Gastroesophageal sphincter (tissue), 4 donors: ENCODE results near the gene MARK2. TPM values are rescaled to one million over a fixed set of nuclear protein-coding genes. Genes with fewer than 3 reads are reported as not detected.

ENCODE experiments used
- ATAC-seq: fragments of 150-250 bp; one replicate; pipeline ENCODE4 v1.9.1; 2016; ENCODE audit warnings: mild to moderate bottlenecking, moderate library complexity
- H3K27ac ChIP-seq, 4 donors: fragments of 200-600 bp; sonication (generic) in 3 of 4; 1 replicate in 3 of 4; 2 replicates in 1 of 4; pipeline ENCODE4 v1.5.1; 2016 to 2019
- H3K27me3 ChIP-seq: fragments of 200-600 bp; sonication (generic); one replicate; pipeline ENCODE4 v1.5.1; 2019
- H3K36me3 ChIP-seq, 2 donors: fragments of 200-600 bp; sonication (generic); one replicate each; pipeline ENCODE4 v1.5.1; 2019; ENCODE audit warnings: control low read depth in 1 of 2
- H3K4me1 ChIP-seq, 3 donors: fragments of 200-600 bp; sonication (generic); 1 replicate in 2 of 3; 2 replicates in 1 of 3; pipeline ENCODE4 v1.5.1; 2016 to 2019; ENCODE audit warnings: control low read depth in 2 of 3
- H3K4me3 ChIP-seq, 2 donors: fragments of 200-600 bp; sonication (generic); one replicate each; pipeline ENCODE4 v1.5.1; 2019; ENCODE audit warnings: mild to moderate bottlenecking in 1 of 2, moderate library complexity in 1 of 2
- H3K9me3 ChIP-seq, 3 donors: fragments of 200-600 bp; sonication (generic); one replicate each; pipeline ENCODE4 v1.5.1; 2017 to 2019; ENCODE audit warnings: control low read depth in 2 of 3
- EP300 ChIP-seq: sonication (generic); formaldehyde crosslinking; IDR thresholded peaks from one replicate; pipeline ENCODE4 v1.6.1; 2017; ENCODE audit warnings: antibody characterized with exemption, mild to moderate bottlenecking
- POLR2A ChIP-seq, 2 donors: fragments of 450-650 bp; IDR thresholded peaks; one replicate each; pipeline ENCODE4 v1.6.1; 2017; ENCODE audit warnings: antibody characterized with exemption in 2 of 2, mild to moderate bottlenecking in 2 of 2, moderate library complexity in 1 of 2
- POLR2AphosphoS5 ChIP-seq: sonication (generic); formaldehyde crosslinking; IDR thresholded peaks from one replicate; pipeline ENCODE4 v1.6.1; 2017; ENCODE audit warnings: antibody characterized with exemption
- WGBS, 2 donors: methylation state at CpG; one replicate each; pipeline ENCODE4 v1.1.5; 2018; ENCODE audit warnings: low coverage in 1 of 2; 5-methylcytosine and 5-hydroxymethylcytosine counted together
- total RNA-seq, 4 donors: library from RNA; depleted of rRNA; stranded (reverse); fragments of >200 nt; gene quantifications; one replicate each; pipeline ENCODE4 v1.1.0, GENCODE V29; 2016
- TF ChIP-seq, protein P1 (sequence below), 4 experiments: fragments of 200-600 bp in 2 of 4; fragments of 450-650 bp in 2 of 4; sonication (generic) in 1 of 4; IDR thresholded peaks; one replicate each; pipeline ENCODE4 v1.5.1; 2017 to 2019; ENCODE audit warnings: antibody characterized with exemption in 4 of 4, mild to moderate bottlenecking in 2 of 4, moderate library complexity in 2 of 4

The MARK2 gene
- total RNA-seq, 4 donors from 2014 or later = 17.4 to 42.5 (median 23.8) TPM

DNA sequence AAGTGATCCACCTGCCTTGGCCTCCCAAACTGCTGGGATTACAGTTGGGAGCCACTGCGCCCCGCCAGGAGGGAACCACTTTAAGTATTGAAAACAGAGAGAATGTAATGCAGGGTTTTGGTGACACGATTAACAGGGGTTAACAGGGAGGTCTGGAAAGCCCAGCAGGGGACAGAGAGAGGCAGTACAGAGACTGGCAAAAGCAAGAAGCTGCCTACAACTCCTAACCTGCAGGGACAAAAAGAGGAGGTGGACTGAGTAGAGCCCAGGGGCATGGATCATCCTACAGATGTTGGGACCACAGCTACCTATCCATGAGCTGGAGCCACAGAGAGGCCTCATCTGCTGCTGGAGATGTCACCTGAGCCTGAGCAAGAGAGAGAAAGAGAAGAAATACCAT lies 27.4 kb upstream of the MARK2 start:
- ATAC-seq = no peak
- no peak overlapping the region for H3K4me3 ChIP-seq
- H3K4me1 ChIP-seq = peaks cover 0 to 38% (median 18%) of the 10 kb centered on the region in 3 donors
- H3K9me3 ChIP-seq = no peaks in the 10 kb centered on the region
- no peak overlapping the region for H3K27ac ChIP-seq
- H3K27me3 ChIP-seq = no peaks in the 10 kb centered on the region
- WGBS, 2 donors = 73% methylated on average over 3 of the region's 3 CpGs; no CpG with 5 or more reads in 1 of the 2 donors
- H3K36me3 ChIP-seq = peaks cover 0 to 8% of the 10 kb centered on the region in 2 donors
- TF ChIP-seq POLR2AphosphoS5 (no peak), EP300 (no peak)
- TF ChIP-seq, protein P1, sequence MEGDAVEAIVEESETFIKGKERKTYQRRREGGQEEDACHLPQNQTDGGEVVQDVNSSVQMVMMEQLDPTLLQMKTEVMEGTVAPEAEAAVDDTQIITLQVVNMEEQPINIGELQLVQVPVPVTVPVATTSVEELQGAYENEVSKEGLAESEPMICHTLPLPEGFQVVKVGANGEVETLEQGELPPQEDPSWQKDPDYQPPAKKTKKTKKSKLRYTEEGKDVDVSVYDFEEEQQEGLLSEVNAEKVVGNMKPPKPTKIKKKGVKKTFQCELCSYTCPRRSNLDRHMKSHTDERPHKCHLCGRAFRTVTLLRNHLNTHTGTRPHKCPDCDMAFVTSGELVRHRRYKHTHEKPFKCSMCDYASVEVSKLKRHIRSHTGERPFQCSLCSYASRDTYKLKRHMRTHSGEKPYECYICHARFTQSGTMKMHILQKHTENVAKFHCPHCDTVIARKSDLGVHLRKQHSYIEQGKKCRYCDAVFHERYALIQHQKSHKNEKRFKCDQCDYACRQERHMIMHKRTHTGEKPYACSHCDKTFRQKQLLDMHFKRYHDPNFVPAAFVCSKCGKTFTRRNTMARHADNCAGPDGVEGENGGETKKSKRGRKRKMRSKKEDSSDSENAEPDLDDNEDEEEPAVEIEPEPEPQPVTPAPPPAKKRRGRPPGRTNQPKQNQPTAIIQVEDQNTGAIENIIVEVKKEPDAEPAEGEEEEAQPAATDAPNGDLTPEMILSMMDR (IDR thresholded peaks at IDR 0.05) = no peak

DNA sequence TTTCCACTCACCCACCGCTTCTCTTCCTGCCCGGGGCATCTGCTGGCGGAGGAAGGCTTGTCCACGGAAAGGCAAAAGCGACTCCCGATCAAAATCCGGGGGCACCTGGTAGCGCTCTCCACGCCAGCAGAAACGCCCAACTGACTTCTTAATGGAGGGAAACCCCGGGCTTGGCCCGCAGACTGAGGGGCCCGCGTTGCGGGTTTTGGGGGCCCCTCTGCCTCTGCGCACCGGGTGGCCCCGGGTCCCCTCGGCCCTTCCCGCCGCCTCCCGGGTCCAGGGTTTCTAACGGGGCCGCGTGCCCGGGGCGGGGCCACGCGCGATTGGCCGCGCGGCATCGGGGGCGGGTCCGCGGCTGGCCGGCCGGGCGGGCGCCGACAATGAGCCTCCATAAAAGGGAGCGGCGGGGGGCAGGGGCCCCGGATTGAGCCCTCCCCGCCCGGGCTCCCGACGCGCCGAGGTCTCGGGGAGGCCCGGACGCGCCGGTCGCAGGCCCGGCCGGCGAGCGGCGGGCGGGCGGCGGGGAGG lies 25.8 kb upstream of the MARK2 start, which contains the start of gene SPINDOC:
Gene SPINDOC, plus strand, starts transcription at position 422 of the 528 bp plus-strand sequence. CDS start 231 bp downstream, outside the sequence.
- TF ChIP-seq EP300 (no peak), POLR2A (IDR thresholded peaks at IDR 0.05) (peak; percentile 26 to 42), POLR2AphosphoS5 (no peak)
- TF ChIP-seq, protein P1 (IDR thresholded peaks at IDR 0.05) = peak in 1 of 4 experiments; percentile 8
- peak; percentile 98 for ATAC-seq
- Histone ChIP-seq H3K9me3 (no peaks in the 10 kb centered on the region), H3K36me3 (peaks cover 0 to 19% of the 10 kb centered on the region in 2 donors), H3K4me1 (peaks cover 0 to 38% (median 18%) of the 10 kb centered on the region in 3 donors), H3K27ac (peak within 1 kb of the TSS; percentile 66 to 93 (median 88)), H3K27me3 (no peaks in the 10 kb centered on the region), H3K4me3 (peak within 1 kb of the TSS; percentile 71 to 88)
- 0% methylated on average over 9 of the region's 65 CpGs; no CpG with 5 or more reads in 1 of the 2 donors for WGBS, 2 donors

DNA sequence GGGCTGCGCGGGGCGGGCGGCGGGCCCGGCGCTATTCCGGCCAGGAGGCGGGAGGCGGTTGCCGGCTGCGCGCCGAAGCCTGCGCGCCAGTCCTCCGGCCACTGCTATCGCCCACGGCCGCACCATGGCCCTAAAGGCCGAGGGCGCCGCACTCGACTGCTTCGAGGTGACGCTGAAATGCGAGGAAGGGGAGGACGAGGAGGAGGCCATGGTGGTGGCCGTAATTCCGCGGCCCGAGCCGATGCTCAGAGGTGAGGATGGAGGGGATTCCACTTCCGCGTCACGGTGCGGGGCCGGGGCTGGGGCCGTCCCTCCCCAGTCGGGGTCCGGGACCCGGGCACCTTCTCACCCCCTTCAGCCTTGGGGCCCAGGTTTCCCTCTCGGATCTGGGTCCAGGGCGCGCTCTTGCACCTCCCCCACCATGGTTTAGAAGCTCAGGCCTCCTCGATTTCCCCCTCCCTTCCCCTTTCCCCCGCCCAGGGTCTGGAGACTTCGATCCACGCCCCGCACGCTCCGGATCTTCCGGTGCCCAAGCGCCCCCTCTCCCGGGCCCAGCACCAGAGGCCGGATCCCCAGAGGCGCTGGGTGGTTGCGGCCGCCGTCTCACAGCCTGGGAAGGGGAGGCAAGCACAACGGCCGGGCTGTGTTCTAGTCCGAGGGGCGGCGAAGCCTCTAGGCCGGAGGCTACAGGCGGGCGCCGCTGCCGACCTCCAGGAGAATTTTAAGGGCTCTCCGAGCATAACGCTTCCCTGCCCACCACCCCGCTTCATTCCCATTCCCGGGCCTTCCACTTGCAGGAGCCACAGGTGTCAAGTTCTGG lies 25.1 kb upstream of the MARK2 start:
- peak overlapping the region; percentile 71 to 88 for H3K4me3 ChIP-seq
- WGBS, 2 donors = 0% methylated on average over 3 of the region's 74 CpGs; no CpG with 5 or more reads in 1 of the 2 donors
- peak overlapping the region; percentile 66 to 93 (median 88) for H3K27ac ChIP-seq
- ATAC-seq = peak; percentile 22
- H3K27me3 ChIP-seq = no peaks in the 10 kb centered on the region
- TF ChIP-seq, protein P1 (IDR thresholded peaks at IDR 0.05) = peak in 1 of 4 experiments; percentile 10
- no peak for TF ChIP-seq POLR2AphosphoS5
- TF ChIP-seq EP300 = no peak
- H3K4me1 ChIP-seq = peaks cover 0 to 38% (median 18%) of the 10 kb centered on the region in 3 donors
- peaks cover 0 to 26% of the 10 kb centered on the region in 2 donors for H3K36me3 ChIP-seq
- no peaks in the 10 kb centered on the region for H3K9me3 ChIP-seq

DNA sequence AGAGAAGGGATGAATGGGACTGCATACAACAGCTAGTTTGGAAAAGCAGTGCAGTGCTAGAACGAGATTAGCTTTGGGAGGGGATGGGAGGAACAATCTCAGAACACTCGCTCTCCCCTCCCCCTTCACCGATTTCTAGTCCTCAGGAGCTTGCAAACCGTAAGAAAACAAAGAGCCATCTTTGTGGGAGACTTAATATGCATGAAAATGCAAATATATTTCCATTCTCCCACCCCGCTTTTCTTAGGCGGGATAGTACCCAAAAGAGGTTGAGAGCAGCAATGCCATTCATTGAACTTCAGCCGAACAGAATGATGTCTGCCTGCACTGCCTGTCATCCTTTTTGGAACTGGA lies 24.6 kb upstream of the MARK2 start:
- TF ChIP-seq POLR2AphosphoS5 = no peak
- TF ChIP-seq, protein P1 (IDR thresholded peaks at IDR 0.05) = no peak
- TF ChIP-seq POLR2A (IDR thresholded peaks at IDR 0.05) = no peak
- TF ChIP-seq EP300 = no peak

More for the DNA sequence above, 24.6 kb upstream of the MARK2 start:
- Histone ChIP-seq H3K9me3 (no peaks in the 10 kb centered on the region), H3K27me3 (no peaks in the 10 kb centered on the region), H3K4me3 (peak overlapping the region; percentile 71 to 88), H3K36me3 (peaks cover 0 to 31% of the 10 kb centered on the region in 2 donors), H3K4me1 (peaks cover 0 to 38% (median 18%) of the 10 kb centered on the region in 3 donors), H3K27ac (peak overlapping the region in 3 of 4 donors; percentile 85 to 93 (median 92))
- 7 to 13% methylated on average over 3 to 7 of the region's 7 CpGs for WGBS, 2 donors
- ATAC-seq = no peak
